Measurements from ENCODE around the gene PTK6.
"Not testable (repeated sequence)": the region's sequence is repeated elsewhere in the genome, so short reads cannot be mapped to it uniquely, and the experiment has no call there.

PTK6 gene

DNA sequence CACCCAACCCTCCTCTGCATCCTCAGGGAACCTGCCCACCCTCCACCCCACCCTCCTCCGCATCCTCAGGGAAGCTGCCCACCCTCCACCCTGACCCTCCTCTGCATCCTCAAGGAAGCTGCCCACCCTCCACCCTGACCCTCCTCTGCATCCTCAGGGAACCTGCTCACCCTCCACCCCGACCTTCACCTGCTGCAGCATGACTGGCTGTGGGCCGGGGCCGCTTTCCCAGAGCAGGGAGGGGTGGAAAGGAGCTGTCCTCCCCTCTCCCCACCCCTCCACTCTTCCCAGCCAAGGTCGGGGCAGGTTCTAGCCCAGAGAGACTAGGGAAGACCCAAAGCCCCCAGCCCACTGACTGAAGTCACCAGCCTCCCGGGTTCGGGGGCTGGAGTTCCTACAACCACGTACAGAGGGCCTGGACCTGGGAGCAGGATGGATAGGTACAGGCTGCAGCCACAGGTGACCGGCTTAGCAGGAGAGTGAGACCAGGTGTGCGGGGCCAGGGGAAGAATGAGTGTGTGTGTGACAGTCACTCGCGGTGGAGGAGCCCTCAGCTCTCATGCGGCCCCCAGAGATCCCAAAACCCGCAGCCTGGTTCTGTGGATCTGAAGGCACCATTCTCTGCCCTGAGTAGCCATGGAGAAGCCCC is 49.9 kb downstream of the PTK6 start:
- Histone ChIP-seq H3K4me3 (no peak overlapping the region), H3K9me3 (ENCODE audit: low read depth, low read length) (no peaks in the 10 kb centered on the region), H3K9ac (ENCODE audit: insufficient read length) (no peak overlapping the region), H3K27ac (no peak overlapping the region), H3K36me3 (ENCODE audit: insufficient read depth, low read length) (no peaks in the 10 kb centered on the region)
- TF ChIP-seq EZH2 (IDR thresholded peaks at IDR 0.05) (no peak), FOXP2 (optimal IDR thresholded peaks at IDR 0.05; ENCODE audit: control extremely low read depth, extremely low read length, insufficient read depth) (no peak)
- no peak for DNase-seq (ENCODE audit: low read depth, low spot score)

- Histone ChIP-seq H3K4me3 (no peak overlapping the region), H3K36me3 (ENCODE audit: insufficient read depth, low read length) (no peaks in the 10 kb centered on the region), H3K9me3 (ENCODE audit: low read depth, low read length) (no peaks in the 10 kb centered on the region), H3K9ac (ENCODE audit: insufficient read length) (no peak overlapping the region), H3K27ac (no peak overlapping the region)
- no peak for DNase-seq (ENCODE audit: low read depth, low spot score)
- no peak for TF ChIP-seq POLR2AphosphoS5 (IDR thresholded peaks at IDR 0.05; ENCODE audit: borderline replicate concordance, low read depth, low read length)
- TF ChIP-seq FOXP2 (optimal IDR thresholded peaks at IDR 0.05; ENCODE audit: control extremely low read depth, extremely low read length, insufficient read depth) = no peak
- no peak for TF ChIP-seq EZH2 (IDR thresholded peaks at IDR 0.05)
Observed at GRCh38 chr20:63486300-63486855, 50.8 kb downstream of the PTK6 start.

GRCh38 chr20:63484651-63485403 is 52.3 kb downstream of the PTK6 start:
- DNase-seq (ENCODE audit: low read depth, low spot score) = no peak
- Histone ChIP-seq H3K4me3 (no peak overlapping the region), H3K9ac (ENCODE audit: insufficient read length) (no peak overlapping the region), H3K36me3 (ENCODE audit: insufficient read depth, low read length) (no peaks in the 10 kb centered on the region), H3K27ac (no peak overlapping the region), H3K9me3 (ENCODE audit: low read depth, low read length) (no peaks in the 10 kb centered on the region)
- TF ChIP-seq POLR2AphosphoS5 (IDR thresholded peaks at IDR 0.05; ENCODE audit: borderline replicate concordance, low read depth, low read length) (no peak), FOXP2 (optimal IDR thresholded peaks at IDR 0.05; ENCODE audit: control extremely low read depth, extremely low read length, insufficient read depth) (no peak), EZH2 (IDR thresholded peaks at IDR 0.05) (no peak)

- Histone ChIP-seq H3K9ac (ENCODE audit: insufficient read length) (no peak overlapping the region), H3K9me3 (ENCODE audit: low read depth, low read length) (no peaks in the 10 kb centered on the region), H3K27ac (no peak overlapping the region), H3K36me3 (ENCODE audit: insufficient read depth, low read length) (no peaks in the 10 kb centered on the region), H3K4me3 (no peak overlapping the region)
- TF ChIP-seq FOXP2 (optimal IDR thresholded peaks at IDR 0.05; ENCODE audit: control extremely low read depth, extremely low read length, insufficient read depth) (no peak), EZH2 (IDR thresholded peaks at IDR 0.05) (no peak), POLR2AphosphoS5 (IDR thresholded peaks at IDR 0.05; ENCODE audit: borderline replicate concordance, low read depth, low read length) (no peak)
- DNase-seq (ENCODE audit: low read depth, low spot score) = no peak
Observed at GRCh38 chr20:63484236-63484635, 52.9 kb downstream of the PTK6 start.

GRCh38 chr20:63483834-63484233 is 53.3 kb downstream of the PTK6 start:
- no peaks in the 10 kb centered on the region for H3K36me3 ChIP-seq (ENCODE audit: insufficient read depth, low read length)
- TF ChIP-seq FOXP2 (optimal IDR thresholded peaks at IDR 0.05; ENCODE audit: control extremely low read depth, extremely low read length, insufficient read depth) = no peak
- TF ChIP-seq EZH2 (IDR thresholded peaks at IDR 0.05) = no peak
- no peak for TF ChIP-seq POLR2AphosphoS5 (IDR thresholded peaks at IDR 0.05; ENCODE audit: borderline replicate concordance, low read depth, low read length)
- H3K27ac ChIP-seq = no peak overlapping the region
- no peak overlapping the region for H3K9ac ChIP-seq (ENCODE audit: insufficient read length)
- no peak for DNase-seq (ENCODE audit: low read depth, low spot score)
- no peaks in the 10 kb centered on the region for H3K9me3 ChIP-seq (ENCODE audit: low read depth, low read length)
- no peak overlapping the region for H3K4me3 ChIP-seq

DNA sequence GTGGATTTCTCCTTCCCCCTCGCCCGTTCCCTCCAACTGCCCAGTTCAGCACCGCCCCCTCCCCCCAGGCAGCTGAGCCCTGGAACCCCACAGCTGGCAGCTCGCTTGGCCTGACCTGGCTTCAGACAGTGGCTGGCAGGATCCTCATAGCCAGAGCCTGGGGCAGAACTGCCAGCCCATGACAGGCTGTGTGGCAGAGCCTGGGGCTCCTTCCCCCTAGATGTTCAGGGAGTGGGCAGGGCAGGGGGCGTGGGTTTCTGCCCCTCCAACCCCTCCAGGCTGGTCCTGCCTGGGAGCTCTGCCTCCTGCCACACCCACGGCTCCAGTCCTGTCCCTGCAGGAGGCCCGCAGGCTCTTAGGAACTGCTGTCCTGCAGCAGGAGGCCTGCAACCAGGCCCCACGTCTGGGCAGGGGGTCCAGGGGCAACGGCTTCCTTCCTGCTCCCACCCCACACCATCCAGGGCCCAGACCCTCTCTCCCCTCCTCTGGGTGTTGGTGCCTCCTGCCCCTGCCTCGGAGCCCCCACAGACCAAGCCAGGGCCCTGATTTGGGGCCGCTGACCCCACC is 55.1 kb downstream of the PTK6 start:
- DNase-seq (ENCODE audit: low read depth, low spot score) = no peak
- TF ChIP-seq EZH2 (IDR thresholded peaks at IDR 0.05) = no peak
- no peak for TF ChIP-seq FOXP2 (optimal IDR thresholded peaks at IDR 0.05; ENCODE audit: control extremely low read depth, extremely low read length, insufficient read depth)
- TF ChIP-seq POLR2AphosphoS5 (IDR thresholded peaks at IDR 0.05; ENCODE audit: borderline replicate concordance, low read depth, low read length) = no peak
- no peak overlapping the region for H3K9ac ChIP-seq (ENCODE audit: insufficient read length)
- no peaks in the 10 kb centered on the region for H3K36me3 ChIP-seq (ENCODE audit: insufficient read depth, low read length)
- no peaks in the 10 kb centered on the region for H3K9me3 ChIP-seq (ENCODE audit: low read depth, low read length)
- H3K4me3 ChIP-seq = no peak overlapping the region
- H3K27ac ChIP-seq = no peak overlapping the region

GRCh38 chr20:63481503-63481902 is 55.7 kb downstream of the PTK6 start:
- no peaks in the 10 kb centered on the region for H3K36me3 ChIP-seq (ENCODE audit: insufficient read depth, low read length)
- no peak for DNase-seq (ENCODE audit: low read depth, low spot score)
- H3K4me3 ChIP-seq = no peak overlapping the region
- no peak overlapping the region for H3K27ac ChIP-seq
- H3K9ac ChIP-seq (ENCODE audit: insufficient read length) = no peak overlapping the region
- H3K9me3 ChIP-seq (ENCODE audit: low read depth, low read length) = no peaks in the 10 kb centered on the region
- TF ChIP-seq FOXP2 (optimal IDR thresholded peaks at IDR 0.05; ENCODE audit: control extremely low read depth, extremely low read length, insufficient read depth) = no peak
- no peak for TF ChIP-seq POLR2AphosphoS5 (IDR thresholded peaks at IDR 0.05; ENCODE audit: borderline replicate concordance, low read depth, low read length)
- TF ChIP-seq EZH2 (IDR thresholded peaks at IDR 0.05) = no peak

DNA sequence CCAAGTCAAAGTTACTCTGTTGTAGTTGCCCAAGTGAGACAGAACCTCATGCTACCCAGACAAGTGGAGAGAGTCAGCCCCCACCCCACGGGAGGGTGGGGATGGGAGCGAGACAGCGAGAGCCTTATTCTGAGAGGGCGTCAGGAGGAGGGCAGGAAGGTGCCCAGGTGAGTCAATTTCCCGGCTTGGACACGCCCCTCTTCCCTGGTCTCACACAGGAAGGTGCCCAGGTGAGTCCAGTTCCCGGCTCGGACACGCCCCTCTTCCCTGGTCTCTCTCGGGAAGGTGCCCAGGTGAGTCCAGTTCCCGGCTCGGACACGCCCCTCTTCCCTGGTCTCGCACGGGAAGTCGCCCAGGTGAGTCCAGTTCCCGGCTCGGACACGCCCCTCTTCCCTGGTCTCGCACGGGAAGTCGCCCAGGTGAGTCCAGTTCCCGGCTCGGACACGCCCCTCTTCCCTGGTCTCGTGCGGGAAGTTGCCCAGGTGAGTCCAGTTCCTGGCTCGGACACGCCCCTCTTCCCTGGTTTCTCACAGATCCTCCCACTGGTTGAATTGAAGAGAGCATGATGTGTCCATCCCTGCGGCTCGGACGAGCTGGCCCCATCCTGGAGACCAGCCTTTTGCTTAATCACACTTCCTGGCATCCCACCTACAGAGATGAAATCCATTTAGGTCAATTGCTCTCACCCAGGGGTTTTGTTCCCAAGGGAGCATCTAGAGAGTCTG is 57.3 kb downstream of the PTK6 start:
- not testable (repeated sequence) for H3K9me3 ChIP-seq (ENCODE audit: low read depth, low read length); H3K9ac ChIP-seq (ENCODE audit: insufficient read length); H3K4me3 ChIP-seq; DNase-seq (ENCODE audit: low read depth, low spot score); H3K36me3 ChIP-seq (ENCODE audit: insufficient read depth, low read length); H3K27ac ChIP-seq
